Measurements from ENCODE around the gene ACTL7A. TPM values are rescaled to one million over a fixed set of nuclear protein-coding genes. Genes with fewer than 3 reads are reported as not detected.

The ACTL7A gene
- total and polyA plus RNA-seq, 4 donors, result 0.10 TPM; not detected in 3

DNA sequence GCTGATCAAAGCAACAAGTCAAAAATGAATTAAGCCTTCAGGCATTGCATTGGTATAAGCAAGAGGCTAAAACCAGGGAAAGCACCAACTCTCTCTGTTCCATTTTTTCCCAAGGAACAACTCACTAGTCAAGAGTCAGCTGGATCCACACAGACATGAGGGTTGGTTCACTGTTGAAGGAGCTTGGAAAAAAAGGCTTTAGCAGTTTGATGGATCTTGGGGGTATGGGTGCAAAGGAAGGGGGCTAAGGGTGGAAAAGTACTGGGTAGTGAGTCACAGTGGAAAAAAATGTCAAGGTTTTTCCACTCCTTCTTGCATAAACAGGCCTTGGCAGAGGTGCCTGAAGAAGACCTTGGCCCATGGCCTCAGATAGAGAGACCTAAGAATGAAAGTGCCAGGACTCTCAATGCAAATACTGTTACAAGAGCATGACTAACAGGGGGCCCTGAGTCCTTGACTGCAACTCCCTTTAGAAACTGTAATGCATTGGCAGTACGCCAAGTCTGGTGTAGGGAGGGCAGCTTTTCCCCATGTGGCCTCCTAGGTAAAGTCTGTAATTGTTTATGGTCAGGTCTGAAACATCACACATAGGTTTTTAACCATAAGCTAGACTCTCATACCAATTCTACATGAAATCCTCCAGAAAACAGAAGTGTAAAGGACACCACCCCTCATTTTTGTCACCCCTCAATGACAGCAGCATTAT lies 23.7 kb downstream of the ACTL7A start:
- 28% methylated on average over 1 of the region's 1 CpG for WGBS
- Histone ChIP-seq H3K4me1 (ENCODE audit: control insufficient read depth in 4 of 4, insufficient read depth in 4 of 4, low read length in 3 of 4) (peaks cover 2 to 18% (median 11%) of the 10 kb centered on the region in 4 donors), H3K4me3 (ENCODE audit: low read depth in 1 of 3, low read length in 3 of 3) (no peak overlapping the region), H3K9me3 (ENCODE audit: control insufficient read depth in 4 of 4, low read length in 3 of 4) (no peaks in the 10 kb centered on the region), H3K9ac (ENCODE audit: low read depth in 1 of 2, low read length in 2 of 2) (peak overlapping the region in 1 of 2 donors; percentile 42), H3K36me3 (ENCODE audit: control insufficient read depth in 4 of 4, insufficient read depth in 3 of 4, low read depth in 1 of 4, low read length in 3 of 4) (peaks cover 3 to 12% (median 7%) of the 10 kb centered on the region in 4 donors), H3K27me3 (ENCODE audit: control insufficient read depth in 4 of 4, insufficient read depth in 4 of 4, low read length in 3 of 4) (no peaks in the 10 kb centered on the region), H3K27ac (ENCODE audit: low read depth in 1 of 2, low read length in 2 of 2) (peak overlapping the region; percentile 80 to 86)
- TF ChIP-seq HNF4A (conservative IDR thresholded peaks at IDR 0.05) (peak; percentile 89 to 93), REST (IDR thresholded peaks at IDR 0.05) (peak; percentile 52), SP1 (IDR thresholded peaks at IDR 0.05) (peak; percentile 92), RAD21 (IDR thresholded peaks at IDR 0.05) (peak; percentile 15 to 29), JUND (IDR thresholded peaks at IDR 0.05) (peak; percentile 99 to 100), MAX (IDR thresholded peaks at IDR 0.05) (peak; percentile 79), CTCF (IDR thresholded peaks at IDR 0.05; ENCODE audit: low read depth, low read length, missing input control) (no peak), FOXA2 (IDR thresholded peaks at IDR 0.05) (peak; percentile 75), YY1 (IDR thresholded peaks at IDR 0.05) (peak; percentile 29), TAF1 (conservative IDR thresholded peaks at IDR 0.05) (no peak), FOXA1 (IDR thresholded peaks at IDR 0.05) (peak; percentile 59), GABPA (IDR thresholded peaks at IDR 0.05 in 1 of 2, conservative IDR thresholded peaks at IDR 0.05 in 1 of 2) (no peak), HNF4G (IDR thresholded peaks at IDR 0.05) (peak; percentile 47), NR2F2 (IDR thresholded peaks at IDR 0.05) (peak; percentile 82), RXRA (IDR thresholded peaks at IDR 0.05) (peak; percentile 88 to 94), EGR1 (IDR thresholded peaks at IDR 0.05; ENCODE audit: low read depth in 2 of 2) (peak; percentile 91 to 98)
- TF ChIP-seq, protein P1, sequence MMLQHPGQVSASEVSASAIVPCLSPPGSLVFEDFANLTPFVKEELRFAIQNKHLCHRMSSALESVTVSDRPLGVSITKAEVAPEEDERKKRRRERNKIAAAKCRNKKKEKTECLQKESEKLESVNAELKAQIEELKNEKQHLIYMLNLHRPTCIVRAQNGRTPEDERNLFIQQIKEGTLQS (IDR thresholded peaks at IDR 0.05), result peak; percentile 97
- TF ChIP-seq, protein P2, sequence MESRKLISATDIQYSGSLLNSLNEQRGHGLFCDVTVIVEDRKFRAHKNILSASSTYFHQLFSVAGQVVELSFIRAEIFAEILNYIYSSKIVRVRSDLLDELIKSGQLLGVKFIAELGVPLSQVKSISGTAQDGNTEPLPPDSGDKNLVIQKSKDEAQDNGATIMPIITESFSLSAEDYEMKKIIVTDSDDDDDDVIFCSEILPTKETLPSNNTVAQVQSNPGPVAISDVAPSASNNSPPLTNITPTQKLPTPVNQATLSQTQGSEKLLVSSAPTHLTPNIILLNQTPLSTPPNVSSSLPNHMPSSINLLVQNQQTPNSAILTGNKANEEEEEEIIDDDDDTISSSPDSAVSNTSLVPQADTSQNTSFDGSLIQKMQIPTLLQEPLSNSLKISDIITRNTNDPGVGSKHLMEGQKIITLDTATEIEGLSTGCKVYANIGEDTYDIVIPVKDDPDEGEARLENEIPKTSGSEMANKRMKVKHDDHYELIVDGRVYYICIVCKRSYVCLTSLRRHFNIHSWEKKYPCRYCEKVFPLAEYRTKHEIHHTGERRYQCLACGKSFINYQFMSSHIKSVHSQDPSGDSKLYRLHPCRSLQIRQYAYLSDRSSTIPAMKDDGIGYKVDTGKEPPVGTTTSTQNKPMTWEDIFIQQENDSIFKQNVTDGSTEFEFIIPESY (IDR thresholded peaks at IDR 0.05), result peak; percentile 81
- peak; percentile 64 for DNase-seq (ENCODE audit: low spot score)
